IPS-18c (cell line): ENCODE data around the gene YIPF3.
A peak's percentile ranks its signal among the peaks of the same experiment; 100 is the strongest.

Experiments
- H3K4me3 ChIP-seq: 2 replicates; pipeline ENCODE4 v1.7.0; 2013; ENCODE audit warnings: low read depth, mild to moderate bottlenecking, low read length, moderate library complexity; ENCODE audit not compliant: insufficient read depth
- H3K9me3 ChIP-seq: one replicate; pipeline ENCODE4 v1.6.1; 2013; ENCODE audit warnings: mild to moderate bottlenecking, low read length, moderate library complexity; ENCODE audit not compliant: control insufficient read depth, insufficient read depth

YIPF3 gene

DNA sequence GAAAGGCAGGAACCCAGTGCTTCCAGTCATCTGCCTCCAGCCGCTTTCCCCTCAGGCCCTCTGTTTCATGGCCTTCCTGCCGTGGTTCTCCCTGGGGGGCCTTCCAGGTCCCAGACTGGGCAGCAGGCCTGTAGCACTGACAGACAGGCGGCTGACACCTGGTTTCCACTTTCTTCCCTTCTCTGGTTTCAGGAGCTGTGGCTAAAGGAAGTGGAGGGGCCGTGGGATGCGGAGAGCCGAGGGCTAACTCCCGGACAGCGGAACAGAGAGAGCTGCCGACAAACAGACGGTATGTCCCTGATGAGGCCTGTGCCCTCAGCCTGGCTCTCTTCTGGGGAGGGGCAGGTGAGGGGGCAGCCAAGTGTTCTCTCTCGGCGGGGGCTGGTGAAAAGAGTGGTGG lies 19.0 kb downstream of the YIPF3 start:
- Histone ChIP-seq H3K4me3 (no peak overlapping the region), H3K9me3 (no peaks in the 10 kb centered on the region)

DNA sequence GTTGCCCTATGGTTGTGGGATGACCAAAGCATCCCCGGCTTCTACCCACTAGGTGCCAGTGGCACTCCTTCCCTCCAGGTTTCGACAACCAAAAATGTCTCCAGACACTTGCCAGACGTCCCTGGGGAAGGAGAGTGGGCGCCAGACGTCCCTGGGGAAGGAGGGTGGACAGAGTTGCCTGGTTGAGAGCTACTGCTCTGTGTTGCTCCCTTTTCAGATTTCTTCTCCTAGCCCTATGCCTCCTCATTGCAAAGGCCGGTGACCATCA lies 19.7 kb downstream of the YIPF3 start:
- H3K4me3 ChIP-seq, result no peak overlapping the region
- no peaks in the 10 kb centered on the region for H3K9me3 ChIP-seq

DNA sequence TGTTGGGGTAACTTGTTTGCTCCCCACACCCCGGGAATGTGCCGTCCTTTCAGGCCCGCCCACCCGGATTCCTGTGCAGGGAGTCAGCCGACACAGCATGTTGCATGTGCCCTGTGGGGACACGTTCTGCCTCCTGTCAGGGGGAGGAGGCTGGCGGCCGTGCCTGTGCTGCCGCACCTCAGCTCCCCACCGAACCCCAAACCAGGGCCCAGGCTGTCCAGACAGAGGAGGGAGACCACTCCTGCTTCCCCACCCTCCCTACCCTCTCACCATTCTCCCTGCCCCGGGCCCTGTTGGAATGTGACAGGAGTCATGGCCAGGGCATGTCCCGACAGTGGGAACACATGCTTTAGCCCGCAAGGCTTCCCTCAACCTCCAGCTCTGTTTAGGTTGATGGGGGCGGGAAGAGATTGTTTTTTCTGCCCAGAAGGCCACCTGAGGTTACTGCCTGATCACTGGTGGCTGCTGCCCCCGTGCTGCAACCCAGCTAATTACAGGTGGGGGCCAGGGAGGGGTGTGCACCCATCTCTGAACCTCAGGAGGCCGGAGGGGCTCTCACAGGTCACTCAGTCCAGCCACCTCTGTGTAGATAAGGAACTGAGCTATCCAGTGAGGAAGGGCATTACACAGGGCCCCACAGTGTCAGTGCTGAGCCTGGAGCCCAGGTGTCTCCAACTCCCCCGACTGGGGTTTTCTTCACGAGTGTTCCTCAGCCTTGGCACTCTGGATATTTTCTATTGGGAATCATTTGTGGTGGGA lies 20.2 kb downstream of the YIPF3 start:
- H3K4me3 ChIP-seq, result no peak overlapping the region
- H3K9me3 ChIP-seq, result no peaks in the 10 kb centered on the region

DNA sequence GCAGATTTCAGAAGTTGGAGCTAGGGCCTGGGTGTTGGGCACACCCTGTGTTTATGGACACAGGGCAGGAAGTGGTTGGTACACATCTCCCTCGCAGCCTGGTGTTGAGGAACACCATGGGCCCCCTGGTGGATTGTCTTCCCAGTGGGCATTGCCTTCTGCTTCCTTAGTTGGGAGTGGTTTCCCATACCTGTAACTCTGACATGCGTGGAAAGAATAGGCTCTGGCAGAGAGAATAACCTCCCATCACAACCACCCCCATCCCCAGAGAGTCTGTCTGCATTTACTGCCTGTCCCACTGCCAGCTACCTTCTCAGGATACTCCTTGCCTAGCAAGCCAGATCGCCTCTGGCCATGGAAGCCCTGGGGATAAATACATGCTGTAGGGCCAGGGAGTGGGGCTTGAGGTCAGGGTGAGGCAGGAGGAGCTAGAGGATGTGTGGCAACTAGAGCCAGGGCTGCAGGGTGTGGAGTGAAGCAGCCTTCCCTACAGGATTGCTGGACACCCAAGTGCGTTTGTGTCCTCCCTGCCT lies 21.3 kb downstream of the YIPF3 start:
- Histone ChIP-seq H3K4me3 (no peak overlapping the region), H3K9me3 (no peaks in the 10 kb centered on the region)

DNA sequence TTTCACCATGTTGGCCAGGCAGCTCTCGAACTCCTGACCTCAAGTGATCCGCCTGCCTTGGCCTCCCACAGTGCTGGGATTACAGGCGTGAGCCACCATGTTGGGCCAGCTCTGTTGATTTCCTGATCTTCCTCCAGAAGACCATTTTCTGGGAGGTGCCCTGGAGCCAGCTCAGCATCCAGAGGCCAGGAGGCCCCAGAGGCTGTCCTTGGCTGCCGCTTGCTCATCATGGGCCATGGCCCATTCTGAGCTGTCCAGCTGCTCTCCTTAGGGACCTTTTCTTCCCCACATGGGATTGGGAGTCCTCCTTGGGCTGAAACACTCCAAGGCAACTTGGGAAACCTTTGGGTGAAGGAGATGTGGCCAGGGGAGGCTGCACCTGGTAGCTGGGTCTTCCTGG lies 22.0 kb downstream of the YIPF3 start:
- no peaks in the 10 kb centered on the region for H3K9me3 ChIP-seq
- no peak overlapping the region for H3K4me3 ChIP-seq

DNA sequence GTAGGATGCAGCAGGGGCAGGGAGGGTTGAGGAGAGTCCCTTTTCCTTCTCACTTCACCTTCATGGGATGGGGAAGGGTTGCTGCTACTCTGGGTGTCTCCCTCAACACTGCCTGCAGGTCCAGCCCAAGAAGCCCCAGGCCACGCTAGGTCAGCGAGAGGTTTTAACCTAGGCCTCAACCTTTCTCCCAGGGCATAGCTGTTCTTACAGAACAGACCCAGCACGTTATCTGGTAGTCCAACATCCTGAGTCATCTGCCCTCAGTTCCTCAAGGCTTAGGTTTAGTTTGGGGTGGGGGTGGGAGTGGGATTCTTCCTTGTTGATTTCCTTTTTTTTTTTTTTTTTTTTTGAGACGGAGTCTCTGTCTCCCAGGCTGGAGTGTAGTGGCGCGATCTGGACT lies 22.4 kb downstream of the YIPF3 start:
- H3K9me3 ChIP-seq, result no peaks in the 10 kb centered on the region

DNA sequence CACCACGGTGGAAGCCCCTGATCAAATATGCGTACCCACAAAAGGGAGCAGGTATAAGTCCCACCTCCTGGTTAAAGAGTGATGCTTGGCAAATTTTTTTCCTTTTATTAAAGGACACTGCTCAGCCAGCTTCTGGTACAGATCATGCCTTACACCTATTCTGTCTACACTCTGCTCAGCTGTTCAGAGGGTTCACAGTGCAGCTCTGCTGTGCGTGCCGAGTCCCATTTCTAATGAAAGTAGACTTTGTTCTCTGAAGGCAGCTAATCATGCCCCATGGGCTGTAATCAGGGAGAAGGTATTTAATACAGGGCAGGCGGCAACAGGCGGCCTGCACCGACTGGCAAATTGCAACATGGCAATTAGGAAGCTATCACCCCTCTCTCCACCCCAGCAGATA lies 22.9 kb downstream of the YIPF3 start:
- no peak overlapping the region for H3K4me3 ChIP-seq

More for the DNA sequence above, 22.4 kb downstream of the YIPF3 start:
- no peak overlapping the region for H3K4me3 ChIP-seq

DNA sequence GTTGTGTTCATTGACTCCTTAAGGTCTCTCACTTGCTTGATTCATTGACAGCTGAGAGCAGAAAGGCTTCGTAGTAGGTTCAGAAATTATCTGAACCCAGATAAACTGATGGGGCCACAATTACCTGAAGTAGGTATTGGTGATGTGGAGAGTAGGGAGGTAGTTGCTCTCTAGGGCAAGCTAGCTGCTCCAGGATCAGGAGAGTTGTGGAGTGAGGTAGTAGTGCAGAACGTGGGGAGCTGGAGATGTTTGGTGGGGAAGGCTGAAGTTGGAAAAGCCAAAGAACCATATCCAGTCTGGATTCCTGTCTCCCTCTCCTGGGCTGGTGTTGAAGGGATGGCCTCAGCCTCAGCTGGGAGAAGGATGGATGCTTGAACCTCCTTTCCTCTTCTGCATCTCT lies 23.5 kb downstream of the YIPF3 start:
- Histone ChIP-seq H3K4me3 (no peak overlapping the region), H3K9me3 (no peaks in the 10 kb centered on the region)

More for the DNA sequence above, 22.9 kb downstream of the YIPF3 start:
- no peaks in the 10 kb centered on the region for H3K9me3 ChIP-seq

DNA sequence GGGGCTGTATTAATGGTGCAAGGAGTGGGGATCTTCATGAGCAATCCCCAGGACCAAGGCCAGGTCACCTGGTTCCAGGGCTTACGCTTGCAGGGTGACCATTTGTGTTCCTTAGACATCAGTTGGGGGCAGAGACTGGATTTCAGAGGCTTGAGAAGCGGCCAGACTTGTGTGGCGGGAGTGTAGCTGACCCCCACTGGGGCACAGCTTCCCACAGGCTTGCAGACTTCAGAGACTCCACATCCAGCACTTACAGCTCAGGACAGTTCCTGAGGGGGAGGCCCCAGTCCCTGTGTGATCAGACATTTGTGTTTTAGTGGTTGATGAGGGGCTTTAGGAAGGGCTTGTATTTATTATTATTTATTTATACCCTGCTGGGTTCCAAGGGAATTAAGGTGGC lies 24.1 kb downstream of the YIPF3 start:
- no peaks in the 10 kb centered on the region for H3K9me3 ChIP-seq
- H3K4me3 ChIP-seq, result no peak overlapping the region

DNA sequence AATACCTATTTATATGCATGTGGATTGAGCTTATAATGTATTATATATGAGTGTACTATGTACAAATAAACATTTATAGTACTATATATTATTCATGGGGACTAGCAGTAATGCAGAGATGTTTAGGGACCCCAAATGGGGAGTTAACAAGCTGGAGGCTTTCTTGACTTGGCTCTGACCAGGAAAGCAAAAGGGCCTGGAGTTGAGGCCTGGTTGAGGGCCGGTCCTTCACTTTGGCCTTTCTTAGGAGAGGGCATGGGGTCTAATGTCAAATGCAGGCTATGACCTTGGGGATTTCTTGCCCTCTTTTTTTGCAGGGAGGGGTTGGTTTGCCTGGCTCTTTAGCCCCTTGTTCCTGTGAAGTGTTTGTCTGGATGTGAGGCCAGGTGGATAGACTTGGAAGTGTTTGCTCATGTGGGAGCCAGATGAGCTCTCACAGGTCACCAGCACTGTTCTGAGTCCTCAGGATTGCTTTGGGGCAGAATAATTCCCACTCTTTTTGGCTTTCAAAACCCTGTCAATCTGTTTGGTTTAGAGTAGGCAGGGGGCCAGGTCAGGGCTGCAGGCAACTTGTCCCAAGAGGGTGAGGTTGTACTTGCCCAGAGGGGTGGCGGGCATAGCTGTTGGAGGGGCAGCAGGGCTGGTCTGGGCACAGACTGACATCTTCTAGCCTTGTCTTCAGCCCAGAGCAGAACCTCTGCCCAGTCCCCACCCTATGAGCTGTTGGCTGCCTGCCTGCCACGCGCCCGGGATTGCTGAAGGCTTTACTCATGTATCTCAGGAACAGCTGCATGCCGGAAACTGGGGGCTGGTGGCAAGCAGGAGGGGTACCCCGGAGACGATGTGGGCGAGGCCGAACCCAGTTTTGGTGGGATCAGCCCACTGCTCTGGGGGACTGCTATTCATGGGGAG lies 24.7 kb downstream of the YIPF3 start:
- H3K4me3 ChIP-seq, result no peak overlapping the region
- no peaks in the 10 kb centered on the region for H3K9me3 ChIP-seq

DNA sequence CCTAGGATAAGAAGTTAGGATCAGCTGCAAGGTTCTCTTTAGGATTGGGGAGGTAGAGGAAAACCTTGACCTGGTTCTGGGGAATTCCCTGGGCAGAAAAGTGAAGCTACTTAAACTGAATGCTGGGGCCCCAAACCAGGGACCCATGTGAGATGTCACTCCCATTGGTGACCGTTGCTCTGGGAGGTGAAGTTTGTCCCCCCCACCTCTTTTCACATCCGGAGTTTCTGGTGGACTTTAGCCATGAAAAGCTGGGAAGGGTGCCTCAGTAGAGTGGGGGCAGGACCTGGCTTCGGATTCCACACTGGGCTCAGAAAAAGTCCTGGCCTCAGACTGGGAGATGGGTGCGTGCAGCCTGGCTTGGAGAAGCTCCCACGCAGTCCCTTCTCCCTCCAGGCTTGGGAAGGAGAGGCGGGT lies 26.2 kb downstream of the YIPF3 start:
- Histone ChIP-seq H3K9me3 (no peaks in the 10 kb centered on the region), H3K4me3 (no peak overlapping the region)

DNA sequence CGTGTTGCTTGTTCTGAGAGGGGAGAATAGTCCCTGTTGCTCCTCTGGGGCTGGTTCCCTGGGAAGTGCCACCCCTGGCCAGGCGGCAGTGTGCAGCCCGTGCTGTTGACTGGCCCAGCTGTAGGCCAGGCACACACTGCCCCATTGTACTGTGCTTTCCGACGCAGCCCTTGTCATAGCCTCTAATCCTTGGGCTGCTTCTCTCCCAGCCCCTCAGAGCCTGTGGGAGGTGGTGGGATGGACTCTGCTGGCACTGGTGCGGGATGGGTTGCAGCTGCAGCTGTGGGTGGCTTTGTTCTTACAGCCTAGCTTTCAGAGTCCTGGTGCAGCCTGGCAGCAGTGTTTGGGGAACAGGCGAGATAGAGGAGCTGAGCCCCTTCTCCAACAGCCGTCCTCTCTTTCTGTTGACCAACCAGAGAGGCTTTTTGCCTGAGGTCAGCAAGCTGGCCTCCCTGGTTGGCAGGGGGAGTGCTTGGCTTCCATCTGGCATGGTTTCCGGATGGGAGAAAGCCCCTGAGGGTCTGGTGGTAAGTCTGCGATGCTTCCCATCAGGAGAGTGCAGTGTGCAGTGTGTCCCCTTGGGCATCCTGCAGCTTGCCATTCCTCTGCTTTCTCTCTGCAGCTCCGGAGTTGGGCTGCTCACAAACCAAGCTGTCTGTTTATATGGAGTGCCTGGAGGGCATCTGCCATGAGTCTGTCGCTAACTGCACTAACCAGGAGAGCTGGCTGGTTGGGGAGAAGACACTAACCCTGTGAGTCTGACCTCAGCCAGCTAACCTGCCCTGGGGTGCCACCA lies 27.3 kb downstream of the YIPF3 start:
- no peak overlapping the region for H3K4me3 ChIP-seq
- no peaks in the 10 kb centered on the region for H3K9me3 ChIP-seq

DNA sequence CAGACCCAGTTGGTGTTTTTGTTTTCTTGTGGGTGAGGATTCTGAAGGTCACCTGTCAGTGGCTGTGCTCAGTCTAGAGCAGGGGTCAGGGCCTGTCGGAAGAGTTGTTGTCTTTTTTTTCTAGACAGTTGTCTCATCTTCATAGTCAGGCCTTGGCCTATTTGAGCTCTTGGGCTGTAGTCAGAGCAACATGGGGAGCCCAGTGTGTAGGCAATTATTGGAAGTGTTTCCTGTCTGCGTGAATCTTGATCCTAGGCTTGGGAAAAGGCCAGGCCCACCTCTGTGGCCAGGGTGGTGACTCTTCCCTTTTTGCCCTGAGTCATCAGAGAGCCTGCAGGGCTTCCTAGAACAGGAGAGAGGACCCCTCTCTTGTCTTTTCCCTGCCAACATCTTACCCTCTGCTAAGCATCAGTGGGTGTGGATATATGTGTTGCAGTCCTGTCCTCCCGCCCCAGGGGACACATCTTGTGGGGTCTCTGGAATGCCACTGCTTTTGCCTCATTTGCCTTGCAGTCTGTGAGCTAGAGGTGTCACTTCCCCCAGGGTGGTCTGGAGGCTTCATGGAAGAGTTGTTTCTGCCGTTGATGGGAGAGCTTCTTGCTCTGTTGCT lies 28.0 kb downstream of the YIPF3 start:
- Histone ChIP-seq H3K4me3 (no peak overlapping the region), H3K9me3 (no peaks in the 10 kb centered on the region)

DNA sequence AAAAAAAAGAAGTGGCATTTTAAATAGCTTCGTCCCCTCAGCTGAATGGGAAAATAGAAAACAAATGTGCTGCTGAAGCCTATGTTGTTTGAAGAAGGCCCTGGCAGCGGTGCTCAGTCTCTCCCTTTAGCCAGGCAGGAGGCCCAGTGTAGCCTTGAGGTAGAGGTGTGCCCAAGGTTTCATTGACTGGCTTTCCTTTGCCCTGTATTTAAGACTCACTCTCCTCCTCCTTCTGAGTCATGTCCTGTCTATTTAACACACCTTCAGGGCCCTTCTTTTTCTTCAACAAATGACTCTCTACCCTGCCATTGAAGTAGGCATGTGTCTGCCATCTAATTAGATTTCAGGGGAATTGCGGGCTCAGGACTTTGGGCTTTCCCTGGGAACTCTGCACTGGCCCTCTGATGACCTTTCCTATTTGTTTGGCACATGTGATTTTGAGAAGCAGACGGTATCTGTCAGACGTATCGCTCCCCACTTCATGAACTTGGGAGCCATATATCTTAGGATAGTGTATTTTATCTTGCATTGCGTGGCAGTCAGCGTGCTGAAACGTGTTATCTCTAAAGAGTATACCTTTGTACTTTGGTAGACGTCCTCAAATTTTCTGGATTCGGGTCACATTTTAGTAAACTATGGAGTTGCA lies 35.0 kb downstream of the YIPF3 start:
- Histone ChIP-seq H3K9me3 (no peaks in the 10 kb centered on the region), H3K4me3 (no peak overlapping the region)

DNA sequence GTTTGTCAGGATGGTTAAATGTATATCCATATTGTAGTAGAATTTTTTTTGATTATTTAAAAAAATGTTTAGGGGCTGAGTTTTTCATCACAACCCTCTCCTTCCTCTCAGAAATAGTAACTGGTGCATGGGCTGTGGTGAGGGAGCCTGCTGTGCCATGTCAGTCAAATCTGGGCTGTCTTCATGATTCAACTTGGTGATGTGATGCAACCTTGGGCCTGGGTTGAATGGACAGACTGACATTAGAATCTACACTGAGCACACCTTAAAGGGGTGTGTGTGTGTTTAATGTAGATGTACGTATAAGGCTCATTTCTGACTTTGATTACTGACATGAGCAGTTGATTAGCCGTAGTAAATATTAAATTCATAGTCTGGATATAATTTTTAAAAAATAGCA lies 35.7 kb downstream of the YIPF3 start:
- Histone ChIP-seq H3K4me3 (no peak overlapping the region), H3K9me3 (no peaks in the 10 kb centered on the region)

DNA sequence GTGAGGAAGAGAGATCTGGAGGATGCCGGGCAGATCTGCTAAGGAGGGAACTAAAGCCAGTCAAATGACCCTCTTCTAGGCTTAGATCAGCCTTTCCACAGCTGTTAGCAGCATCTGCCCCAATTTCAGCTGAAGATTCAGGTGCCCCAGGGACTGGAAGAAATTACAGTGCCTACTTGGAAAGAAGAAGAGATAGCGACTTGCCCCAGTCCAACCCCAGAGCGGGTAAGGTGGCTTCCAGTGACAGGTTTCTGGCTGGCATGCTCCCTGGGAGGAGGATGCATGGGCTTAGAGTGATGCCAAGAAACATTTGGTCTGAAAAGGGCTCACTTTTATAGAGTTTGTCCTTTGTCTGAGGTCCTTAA lies 38.7 kb downstream of the YIPF3 start:
- Histone ChIP-seq H3K4me3 (peak overlapping the region; percentile 71), H3K9me3 (no peaks in the 10 kb centered on the region)
